ENCODE results near the gene PMM2.

GRCh38 chr16:8850279-8850885 lies 52.7 kb downstream of the PMM2 start:
- TF ChIP-seq, protein P1, sequence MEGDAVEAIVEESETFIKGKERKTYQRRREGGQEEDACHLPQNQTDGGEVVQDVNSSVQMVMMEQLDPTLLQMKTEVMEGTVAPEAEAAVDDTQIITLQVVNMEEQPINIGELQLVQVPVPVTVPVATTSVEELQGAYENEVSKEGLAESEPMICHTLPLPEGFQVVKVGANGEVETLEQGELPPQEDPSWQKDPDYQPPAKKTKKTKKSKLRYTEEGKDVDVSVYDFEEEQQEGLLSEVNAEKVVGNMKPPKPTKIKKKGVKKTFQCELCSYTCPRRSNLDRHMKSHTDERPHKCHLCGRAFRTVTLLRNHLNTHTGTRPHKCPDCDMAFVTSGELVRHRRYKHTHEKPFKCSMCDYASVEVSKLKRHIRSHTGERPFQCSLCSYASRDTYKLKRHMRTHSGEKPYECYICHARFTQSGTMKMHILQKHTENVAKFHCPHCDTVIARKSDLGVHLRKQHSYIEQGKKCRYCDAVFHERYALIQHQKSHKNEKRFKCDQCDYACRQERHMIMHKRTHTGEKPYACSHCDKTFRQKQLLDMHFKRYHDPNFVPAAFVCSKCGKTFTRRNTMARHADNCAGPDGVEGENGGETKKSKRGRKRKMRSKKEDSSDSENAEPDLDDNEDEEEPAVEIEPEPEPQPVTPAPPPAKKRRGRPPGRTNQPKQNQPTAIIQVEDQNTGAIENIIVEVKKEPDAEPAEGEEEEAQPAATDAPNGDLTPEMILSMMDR (IDR thresholded peaks at IDR 0.05) = no peak
- TF ChIP-seq POLR2A (IDR thresholded peaks at IDR 0.05) = no peak

All from transverse colon (tissue), 3 donors.